ENCODE data around the gene CBL. TPM values are rescaled to one million over a fixed set of nuclear protein-coding genes. Genes with fewer than 3 reads are reported as not detected.

Gene CBL
- total RNA-seq, 1 experiment from 2014 or later: 56.4 TPM

DNA sequence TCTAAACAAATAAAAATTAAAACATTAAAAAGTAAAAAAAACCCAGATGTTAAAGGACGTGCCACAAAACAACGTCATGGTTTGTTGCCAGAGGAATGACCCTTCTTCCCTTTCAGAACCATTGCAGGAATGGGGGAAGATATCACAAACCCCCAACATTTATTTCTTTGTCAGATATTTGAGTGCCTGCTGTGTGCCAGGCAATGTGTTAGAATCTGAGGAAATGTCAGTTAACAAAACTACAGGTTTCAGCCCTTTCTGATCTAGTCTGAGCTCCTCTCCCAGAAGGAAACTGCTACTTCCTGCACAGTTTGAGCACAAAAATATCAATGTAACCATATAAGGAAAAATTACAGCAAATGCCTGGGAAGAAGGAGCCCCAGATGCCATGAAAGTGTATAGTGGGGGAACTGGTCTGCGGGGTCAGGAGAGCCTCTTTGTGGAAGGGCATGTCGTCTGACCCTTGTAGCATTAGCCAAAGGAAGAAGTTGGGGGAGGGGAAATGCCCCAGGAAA, 27.9 kb upstream of the CBL start:
- H3K14ac ChIP-seq (ENCODE audit: insufficient read depth, low read length): no peak overlapping the region
- H3K9me3 ChIP-seq (ENCODE audit: control insufficient read depth, low read depth, low read length): no peaks in the 10 kb centered on the region
- Mint-ChIP-seq H3K4me3 (no peak overlapping the region), H3K36me3 (ENCODE audit: insufficient read depth in 1 of 3, low read depth in 3 of 3) (peaks cover 3 to 26% (median 26%) of the 10 kb centered on the region in 3 experiments; a peak in 6 of 7 replicates), H3K9me3 (no peaks in the 10 kb centered on the region), H3K27ac (no peak overlapping the region), H3K27me3 (ENCODE audit: low read depth) (no peaks in the 10 kb centered on the region), H3K4me1 (peaks cover 2% of the 10 kb centered on the region in 2 experiments; a peak in 1 of 4 replicates)
- no peak overlapping the region for H2BK120ac ChIP-seq (ENCODE audit: low read depth, low read length, poor library complexity, severe bottlenecking)
- WGBS (ENCODE audit: extremely low coverage, insufficient read length, low lambda C conversion rate): no CpG with 5 or more reads among the region's 4 CpGs
- H3K23me2 ChIP-seq (ENCODE audit: insufficient read length, low read depth, low read length, poor library complexity, severe bottlenecking): no peaks in the 10 kb centered on the region
- H3K27ac ChIP-seq (ENCODE audit: insufficient read length, low read depth, low read length): no peak overlapping the region
- DNase-seq: no peak
- no peak overlapping the region for H3K4ac ChIP-seq (ENCODE audit: low read depth, low read length)
- no peak overlapping the region for H4K91ac ChIP-seq (ENCODE audit: insufficient read length, low read depth, low read length)
- no peak overlapping the region for H3K4me2 ChIP-seq (ENCODE audit: insufficient read depth, insufficient read length, low read length)
- no peak overlapping the region for H2BK20ac ChIP-seq (ENCODE audit: low read depth, low read length, poor library complexity, severe bottlenecking)
- no peak overlapping the region for H2BK5ac ChIP-seq (ENCODE audit: insufficient read length, low read length)
- no peak overlapping the region for H2BK15ac ChIP-seq (ENCODE audit: low read depth, low read length)
- no peak overlapping the region for H2AK5ac ChIP-seq (ENCODE audit: insufficient read length, low read length)
- H3K27me3 ChIP-seq (ENCODE audit: insufficient read depth, low read length): no peaks in the 10 kb centered on the region
- no peaks in the 10 kb centered on the region for H3K79me2 ChIP-seq (ENCODE audit: insufficient read depth, low read length)
- H3K4me1 ChIP-seq (ENCODE audit: insufficient read depth, low read length): no peaks in the 10 kb centered on the region
- no peak overlapping the region for H2BK12ac ChIP-seq (ENCODE audit: insufficient read length, low read depth, low read length)
- no peak overlapping the region for H3K9ac ChIP-seq (ENCODE audit: extremely low read depth, insufficient read length, low read length)
- no peak overlapping the region for H3K56ac ChIP-seq (ENCODE audit: insufficient read length, low read depth, low read length)
- TF ChIP-seq, protein P1, sequence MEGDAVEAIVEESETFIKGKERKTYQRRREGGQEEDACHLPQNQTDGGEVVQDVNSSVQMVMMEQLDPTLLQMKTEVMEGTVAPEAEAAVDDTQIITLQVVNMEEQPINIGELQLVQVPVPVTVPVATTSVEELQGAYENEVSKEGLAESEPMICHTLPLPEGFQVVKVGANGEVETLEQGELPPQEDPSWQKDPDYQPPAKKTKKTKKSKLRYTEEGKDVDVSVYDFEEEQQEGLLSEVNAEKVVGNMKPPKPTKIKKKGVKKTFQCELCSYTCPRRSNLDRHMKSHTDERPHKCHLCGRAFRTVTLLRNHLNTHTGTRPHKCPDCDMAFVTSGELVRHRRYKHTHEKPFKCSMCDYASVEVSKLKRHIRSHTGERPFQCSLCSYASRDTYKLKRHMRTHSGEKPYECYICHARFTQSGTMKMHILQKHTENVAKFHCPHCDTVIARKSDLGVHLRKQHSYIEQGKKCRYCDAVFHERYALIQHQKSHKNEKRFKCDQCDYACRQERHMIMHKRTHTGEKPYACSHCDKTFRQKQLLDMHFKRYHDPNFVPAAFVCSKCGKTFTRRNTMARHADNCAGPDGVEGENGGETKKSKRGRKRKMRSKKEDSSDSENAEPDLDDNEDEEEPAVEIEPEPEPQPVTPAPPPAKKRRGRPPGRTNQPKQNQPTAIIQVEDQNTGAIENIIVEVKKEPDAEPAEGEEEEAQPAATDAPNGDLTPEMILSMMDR (conservative IDR thresholded peaks at IDR 0.05): no peak
- no peaks in the 10 kb centered on the region for H3K79me1 ChIP-seq (ENCODE audit: insufficient read depth, low read depth, low read length, poor library complexity, severe bottlenecking)
- no peak overlapping the region for H2AFZ ChIP-seq (ENCODE audit: low read length)
- no peaks in the 10 kb centered on the region for H4K20me1 ChIP-seq (ENCODE audit: control insufficient read depth, insufficient read depth, insufficient read length)
- no peak overlapping the region for H4K5ac ChIP-seq (ENCODE audit: insufficient read length, low read depth, low read length)
- H3K18ac ChIP-seq (ENCODE audit: insufficient read length, low read depth, low read length): no peak overlapping the region
- no peak overlapping the region for H4K8ac ChIP-seq (replicated peaks; ENCODE audit: insufficient read length, low read depth, low read length)
- no peak overlapping the region for H3T11ph ChIP-seq (ENCODE audit: low read length)
- no peak overlapping the region for H3K23ac ChIP-seq (ENCODE audit: insufficient read length, low read depth, low read length)

Measured in H9 (cell line).